OCI-M2 (cell line): ENCODE data around the gene DCUN1D1.

Source experiments
- DNase-seq: peaks from one replicate; lab custom pipeline; 2025; ENCODE audit not compliant: unreplicated experiment; lab: John Stamatoyannopoulos, UW

DCUN1D1 gene

DNA sequence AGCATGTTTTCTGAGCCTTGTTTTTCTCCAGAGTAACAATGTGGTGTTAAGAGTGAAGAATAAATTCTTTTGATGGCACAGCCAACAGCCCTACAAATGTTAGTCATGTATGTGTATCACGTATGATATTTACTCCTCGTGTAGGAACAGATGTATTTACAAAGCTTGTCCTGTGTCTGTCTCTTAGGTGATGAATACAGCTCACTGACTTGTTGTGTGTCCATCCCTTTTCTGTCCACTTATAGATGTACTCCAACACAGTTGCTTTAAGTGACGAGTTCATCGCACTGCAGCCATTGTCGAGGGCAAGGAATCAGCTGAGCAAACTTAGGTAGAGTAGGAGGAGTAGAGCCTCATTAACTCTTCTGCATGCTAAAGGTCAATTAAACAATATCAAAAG, 78.1 kb downstream of the DCUN1D1 start:
- no peak for DNase-seq

DNA sequence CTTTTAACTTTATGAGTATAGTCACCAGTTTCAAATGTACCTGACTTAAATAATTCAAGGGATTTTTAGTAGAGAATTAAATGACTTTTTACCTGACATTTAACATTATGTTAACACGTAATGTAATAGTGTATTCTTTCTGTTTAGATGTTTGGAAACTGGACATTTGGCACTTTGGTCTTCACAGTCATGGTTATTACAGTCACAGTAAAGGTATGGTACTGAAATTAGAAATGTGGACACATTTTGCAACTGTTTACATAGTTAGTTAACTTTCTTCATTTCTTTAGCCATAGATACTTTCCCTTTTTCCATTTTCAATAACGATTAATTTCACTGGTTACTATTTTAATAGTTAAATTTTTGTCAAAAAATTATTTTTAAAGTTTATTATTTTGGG, 83.8 kb downstream of the DCUN1D1 start:
- no peak for DNase-seq

DNA sequence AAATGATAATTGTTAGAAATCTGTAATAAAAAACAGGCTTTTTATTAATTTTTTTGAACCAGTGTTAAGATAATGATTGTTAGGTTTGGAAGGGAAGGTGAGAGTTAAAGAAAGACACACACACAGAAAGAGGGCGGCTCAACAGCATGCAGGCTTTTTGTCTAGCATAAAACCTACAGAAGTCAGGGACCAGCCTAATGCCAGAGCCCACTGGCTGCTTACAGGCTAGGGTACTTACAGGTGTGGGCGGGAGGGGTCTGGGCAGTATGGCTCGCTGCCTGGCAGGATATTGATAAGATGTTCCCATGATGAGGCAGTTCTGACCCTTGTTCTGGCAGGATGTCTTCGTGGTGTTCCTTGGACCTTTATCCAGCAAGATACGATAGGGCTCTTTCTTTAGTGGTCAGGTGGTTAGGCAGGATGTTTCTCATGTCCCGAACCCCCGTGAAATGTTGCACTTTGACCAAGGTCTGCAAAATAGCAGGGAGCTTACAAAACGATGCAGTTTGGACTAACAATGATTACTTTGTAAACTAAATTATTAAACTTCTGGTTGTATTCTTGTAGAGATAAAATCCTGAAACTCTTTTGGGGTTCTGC, 84.7 kb downstream of the DCUN1D1 start:
- no peak for DNase-seq

DNA sequence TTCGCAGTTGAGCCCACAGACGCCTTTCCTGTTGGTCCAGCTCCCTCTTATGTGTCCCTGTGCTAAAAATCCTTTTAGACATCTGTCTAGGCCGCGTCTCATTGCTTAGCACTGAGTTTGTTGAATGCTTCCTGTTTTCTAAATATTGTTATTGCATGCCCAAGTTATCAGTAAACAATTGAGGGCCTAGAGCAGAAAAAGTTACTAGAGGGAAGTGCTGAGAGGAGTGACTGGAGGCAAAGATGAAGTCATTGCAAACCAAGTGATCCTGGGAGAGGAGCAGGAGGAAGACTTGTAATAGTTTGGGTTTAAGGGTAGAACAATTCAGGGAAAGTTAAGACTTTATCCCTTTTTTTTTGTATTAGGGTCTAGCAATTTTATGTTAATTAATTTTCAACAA, 88.1 kb downstream of the DCUN1D1 start:
- DNase-seq: no peak

DNA sequence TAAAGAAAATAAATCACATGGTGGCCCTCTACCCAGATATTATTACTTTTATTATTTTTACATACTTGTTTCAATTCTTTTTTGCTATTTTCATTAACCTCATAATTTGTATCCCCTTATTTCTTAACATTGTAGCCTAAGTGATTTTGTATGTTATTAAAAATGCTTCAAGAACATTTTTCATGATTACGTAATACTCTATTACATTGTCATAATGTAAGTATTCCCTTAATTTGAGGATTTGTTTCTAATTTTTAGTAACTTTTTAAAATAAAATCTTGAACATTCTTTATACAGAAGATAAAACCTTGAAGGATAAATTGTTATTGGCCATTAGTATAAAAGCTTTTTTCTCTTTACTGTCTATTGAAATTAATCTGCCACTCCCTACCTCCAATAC, 89.0 kb downstream of the DCUN1D1 start:
- DNase-seq: no peak

DNA sequence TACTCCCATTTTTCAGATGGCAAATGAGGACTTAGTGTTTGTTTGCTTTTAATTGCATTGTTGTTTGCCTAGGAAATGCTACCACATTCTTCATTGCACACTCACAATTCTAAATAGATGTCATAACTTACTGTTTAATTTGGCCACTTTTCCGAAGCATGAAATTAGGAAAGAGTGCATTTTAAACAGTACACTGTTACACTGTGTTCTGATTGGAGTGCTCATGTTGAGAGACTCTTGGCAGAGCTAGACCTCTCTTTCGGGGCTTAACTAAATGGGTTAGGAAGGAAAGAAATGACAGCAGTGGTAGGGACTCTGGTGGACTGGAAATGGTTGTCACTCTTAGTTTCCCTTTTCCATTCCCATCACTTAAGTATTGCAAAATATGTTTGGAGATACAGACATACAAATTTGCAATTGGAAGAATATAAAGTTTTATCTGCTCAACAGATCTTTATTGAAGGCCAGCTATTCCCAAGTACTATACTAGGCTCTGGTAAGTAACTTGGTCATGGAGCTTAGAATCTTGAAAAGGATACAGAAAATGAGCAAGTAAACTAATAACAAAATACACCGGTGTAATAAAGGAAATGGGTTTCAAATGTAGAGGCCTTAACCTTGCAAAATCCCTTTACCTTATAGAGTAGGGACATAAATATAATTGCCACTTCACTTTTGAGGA, 90.2 kb downstream of the DCUN1D1 start:
- no peak for DNase-seq
